GDM1 (cell line): ENCODE data around the gene TLE5.
"Not testable (repeated sequence)": the region's sequence is repeated elsewhere in the genome, so short reads cannot be mapped to it uniquely, and the experiment has no call there.

ENCODE experiments used
- DNase-seq: peaks from one replicate; lab custom pipeline; 2025; lab: John Stamatoyannopoulos, UW

Gene TLE5

GRCh38 chr19:3061182-3062161, 823 bp downstream of the TLE5 start:
- peak; percentile 9 for DNase-seq

DNA sequence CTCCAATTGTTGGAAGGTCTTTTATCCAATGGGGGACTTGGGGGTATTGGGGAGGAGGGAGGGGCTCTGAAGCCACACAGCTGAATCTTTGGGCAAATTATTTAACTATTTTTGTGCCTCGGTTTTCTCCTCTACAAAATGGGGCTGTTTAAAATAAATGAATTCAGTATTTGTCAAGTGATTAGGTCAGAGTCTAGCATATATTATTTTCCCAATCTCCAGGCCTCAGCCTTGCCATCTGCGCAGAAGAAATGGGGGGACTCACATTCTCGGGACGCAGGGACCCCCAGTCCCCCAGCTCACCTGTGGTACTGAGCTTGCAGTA, 1.5 kb downstream of the TLE5 start:
- no peak for DNase-seq

DNA sequence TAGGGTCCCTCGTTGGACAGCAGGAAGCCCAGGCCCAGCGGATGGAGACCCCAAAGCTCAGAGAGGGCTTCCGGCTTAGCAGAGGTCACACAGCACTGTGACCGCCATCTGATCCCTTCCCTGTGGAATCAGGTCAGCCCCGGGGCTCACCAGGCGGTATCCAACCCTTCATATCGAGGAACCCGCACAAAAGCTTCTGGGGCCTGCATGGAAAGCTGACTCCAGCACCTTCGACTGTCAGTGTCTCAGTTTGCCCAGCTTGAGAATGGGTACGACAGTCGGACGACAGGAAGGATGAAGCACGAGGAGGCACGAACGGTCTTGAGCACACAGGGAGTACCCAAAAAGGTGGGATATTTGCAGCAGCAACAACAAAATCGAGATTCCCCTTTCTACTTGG, 2.6 kb downstream of the TLE5 start:
- no peak for DNase-seq

DNA sequence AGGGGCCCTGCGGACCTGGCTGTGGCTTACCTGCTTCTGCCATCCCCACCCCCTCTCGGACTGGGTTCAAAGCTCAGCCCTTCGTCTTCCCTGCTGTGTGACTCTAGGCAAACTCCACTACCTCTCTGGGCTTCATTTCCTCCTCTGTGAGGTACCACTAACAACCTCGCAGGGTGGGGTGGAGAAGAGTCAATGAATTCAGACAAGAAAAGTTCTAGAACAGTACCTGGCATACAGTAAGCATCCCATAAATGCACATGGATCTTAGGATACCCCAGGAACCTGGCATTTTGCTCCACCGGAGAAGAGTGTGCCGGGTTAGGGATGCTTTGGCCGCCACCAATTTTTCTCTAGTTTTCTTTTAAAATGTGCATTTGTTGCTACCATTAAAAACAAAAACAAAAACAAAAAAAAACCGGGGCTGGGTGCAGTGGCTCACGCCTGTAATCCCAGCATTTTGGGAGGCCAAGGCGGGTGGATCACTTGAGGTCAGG, 3.4 kb downstream of the TLE5 start:
- DNase-seq: no peak

DNA sequence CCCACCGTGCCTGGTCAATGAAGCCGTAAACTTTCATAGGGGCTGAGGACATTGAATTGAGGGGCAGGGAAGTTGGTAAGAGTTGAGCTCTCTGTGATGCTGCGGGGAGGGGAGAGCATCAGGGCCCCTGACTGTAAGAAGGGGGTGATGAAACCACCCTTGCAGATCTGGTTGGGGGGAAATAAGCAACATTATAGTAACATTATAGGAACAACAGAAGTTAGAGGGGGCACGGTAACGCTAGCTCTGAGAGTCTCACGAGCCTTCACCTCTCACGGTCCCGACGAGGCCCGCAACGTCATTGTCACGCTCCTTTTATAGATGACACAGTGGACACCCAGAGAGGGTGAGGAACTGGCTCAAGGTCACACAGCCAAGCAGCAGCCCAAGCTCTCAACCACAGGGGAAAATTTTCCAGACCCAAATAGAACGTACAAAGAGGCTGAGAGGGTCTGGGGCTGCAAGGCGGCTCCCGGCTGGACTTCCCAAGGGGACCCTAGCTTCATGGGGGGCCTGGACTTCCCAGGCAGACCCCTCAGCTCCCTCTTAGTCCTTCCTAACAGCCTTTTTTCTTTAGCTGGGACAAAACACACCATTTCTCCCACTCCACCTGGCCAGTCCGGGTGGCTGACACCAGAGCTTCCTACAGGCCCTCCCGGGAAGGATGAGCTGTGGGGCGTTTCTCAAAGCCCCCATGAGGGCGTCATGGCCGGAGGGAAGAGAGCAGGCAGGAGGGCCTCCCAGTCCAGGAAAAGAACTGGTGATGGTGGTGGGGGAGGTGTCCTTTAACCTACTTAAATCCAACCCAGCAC, 4.1 kb downstream of the TLE5 start:
- no peak for DNase-seq

DNA sequence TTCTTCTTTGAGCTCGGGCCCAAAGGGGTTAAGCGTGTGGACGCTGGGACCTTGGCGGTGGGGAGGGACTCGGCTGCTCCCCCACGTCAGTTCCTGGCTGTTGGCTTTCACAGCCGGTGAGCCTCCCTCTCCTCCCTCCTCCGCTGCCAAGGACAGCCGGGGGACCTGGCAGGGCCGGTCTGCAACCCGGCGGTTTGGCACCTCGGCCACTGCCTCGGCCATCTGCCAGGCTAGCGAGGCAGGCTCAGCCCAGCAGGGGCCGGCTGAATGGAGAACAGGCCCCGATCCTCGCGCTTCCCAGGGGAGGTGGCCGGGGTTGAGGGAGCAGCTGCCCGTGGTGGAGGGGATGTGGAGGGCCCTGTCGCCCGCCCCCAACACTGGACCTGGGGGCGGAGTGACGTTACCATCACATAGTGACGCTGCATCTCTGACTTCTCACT, 5.0 kb downstream of the TLE5 start:
- DNase-seq: no peak

GRCh38 chr19:3056417-3057088, 5.7 kb downstream of the TLE5 start:
- DNase-seq: no peak

DNA sequence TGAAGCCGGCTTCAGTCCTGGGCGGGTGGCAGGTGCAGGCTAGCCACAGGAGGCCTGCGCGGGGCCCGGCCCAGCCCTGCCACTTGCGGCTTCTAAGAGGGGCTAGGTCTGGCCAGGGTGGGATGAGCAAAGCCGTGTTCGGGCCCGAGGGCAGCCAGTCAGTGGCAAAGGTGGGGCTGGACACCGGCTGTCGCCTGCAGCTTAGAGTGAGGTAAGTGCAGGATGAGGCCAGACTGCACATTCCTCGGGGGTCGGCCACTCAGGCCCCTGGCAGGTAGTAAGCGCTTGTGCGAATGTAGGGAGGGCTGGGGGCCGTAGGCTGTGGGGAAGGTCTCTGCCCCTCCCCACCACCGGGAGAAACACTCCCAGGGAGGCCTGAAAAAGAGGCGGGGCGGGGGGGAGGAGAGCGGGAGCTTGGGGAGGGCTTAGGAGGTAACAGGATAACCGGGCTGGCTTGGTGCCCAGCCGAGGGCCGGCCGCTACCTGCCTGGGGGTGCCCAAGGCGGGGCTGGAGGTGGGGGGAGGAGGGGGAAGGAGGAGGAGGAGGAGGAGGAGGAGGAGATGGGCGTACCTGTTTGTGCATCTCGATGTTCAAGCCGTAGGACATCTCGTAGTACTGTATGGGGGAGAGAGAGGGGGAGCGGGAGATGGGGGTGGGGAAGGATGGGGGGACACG, 6.4 kb downstream of the TLE5 start:
- DNase-seq: no peak

- DNase-seq: no peak
These were observed 7.1 kb downstream of the TLE5 start for GRCh38 chr19:3054972-3055740.

DNA sequence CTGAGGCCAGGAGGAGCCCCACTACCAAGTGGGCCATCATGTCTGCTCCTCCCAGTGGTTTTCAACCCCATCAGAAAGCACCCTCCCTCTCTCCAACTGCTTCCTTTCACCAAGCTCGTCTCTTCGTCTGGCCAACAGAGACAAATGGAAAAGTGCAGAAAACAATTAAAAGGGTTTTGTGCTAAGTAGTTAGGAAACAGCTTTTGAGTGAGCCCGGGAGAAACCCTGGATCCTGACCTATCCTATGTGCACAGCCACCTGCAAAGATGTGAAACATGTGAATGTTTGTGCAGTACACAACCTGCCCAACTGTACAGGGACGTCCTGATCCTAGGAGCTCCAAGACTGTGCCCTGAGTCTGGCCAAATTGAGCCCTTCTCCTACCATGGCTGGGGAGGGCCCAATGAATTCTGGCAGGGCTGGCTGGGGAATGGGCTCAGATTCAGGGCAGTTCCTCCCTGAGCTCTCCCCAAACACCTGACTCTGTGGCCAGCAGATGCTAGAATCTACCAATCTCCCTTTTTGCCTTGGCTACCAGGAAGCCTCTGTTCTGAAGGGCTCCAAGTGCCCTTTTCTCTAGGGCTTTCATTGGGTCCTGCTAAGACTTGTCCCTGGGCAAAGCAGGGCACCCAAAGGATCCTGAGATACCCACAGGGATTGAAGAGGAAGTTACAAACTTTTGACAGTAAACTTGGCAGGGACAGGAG, 7.9 kb downstream of the TLE5 start:
- no peak for DNase-seq

DNA sequence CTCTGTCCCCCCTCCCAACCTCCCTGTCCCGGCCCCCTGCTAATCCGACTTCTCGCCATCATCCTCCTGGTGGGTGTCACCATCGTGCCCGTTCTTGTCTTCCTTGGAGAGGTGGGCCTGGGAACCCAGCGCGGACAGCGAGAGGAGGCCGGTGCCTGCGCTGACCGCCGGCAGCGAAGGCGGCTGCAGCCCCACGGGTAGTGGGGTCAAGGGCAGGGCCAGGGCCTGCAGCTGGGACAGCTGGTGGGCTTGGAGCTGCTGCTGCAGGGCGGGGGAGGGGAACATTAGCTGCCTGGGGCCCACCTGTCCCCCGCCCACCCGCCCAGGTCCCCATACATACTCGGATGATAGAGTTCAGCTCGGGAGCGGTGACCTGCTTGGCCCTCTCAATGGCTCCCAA, 8.5 kb downstream of the TLE5 start:
- DNase-seq: no peak

- DNase-seq: no peak
These were observed 9.1 kb downstream of the TLE5 start for GRCh38 chr19:3053218-3053621.

GRCh38 chr19:3050016-3050415, 12.3 kb downstream of the TLE5 start:
- DNase-seq: not testable (repeated sequence)

GRCh38 chr19:3049089-3049488, 13.2 kb downstream of the TLE5 start:
- DNase-seq: no peak

DNA sequence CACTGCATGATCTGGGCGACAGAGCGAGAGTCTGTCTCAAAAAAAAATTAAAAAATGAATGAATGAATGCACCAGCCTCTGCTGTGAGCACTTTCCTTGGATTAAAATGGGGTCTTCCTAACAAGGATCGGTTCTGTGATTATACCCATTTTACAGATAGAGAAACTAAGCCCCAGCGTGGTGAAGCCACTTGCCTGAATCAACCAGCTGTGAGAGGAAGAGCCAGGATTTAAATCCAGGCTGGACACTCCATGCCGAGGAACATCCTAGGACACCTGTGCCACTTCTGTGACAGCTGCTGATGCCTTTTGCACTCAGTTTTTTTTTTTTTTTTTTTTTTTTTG, 14.1 kb downstream of the TLE5 start:
- no peak for DNase-seq

GRCh38 chr19:3047496-3048189, 14.7 kb downstream of the TLE5 start:
- peak; percentile 42 for DNase-seq

DNA sequence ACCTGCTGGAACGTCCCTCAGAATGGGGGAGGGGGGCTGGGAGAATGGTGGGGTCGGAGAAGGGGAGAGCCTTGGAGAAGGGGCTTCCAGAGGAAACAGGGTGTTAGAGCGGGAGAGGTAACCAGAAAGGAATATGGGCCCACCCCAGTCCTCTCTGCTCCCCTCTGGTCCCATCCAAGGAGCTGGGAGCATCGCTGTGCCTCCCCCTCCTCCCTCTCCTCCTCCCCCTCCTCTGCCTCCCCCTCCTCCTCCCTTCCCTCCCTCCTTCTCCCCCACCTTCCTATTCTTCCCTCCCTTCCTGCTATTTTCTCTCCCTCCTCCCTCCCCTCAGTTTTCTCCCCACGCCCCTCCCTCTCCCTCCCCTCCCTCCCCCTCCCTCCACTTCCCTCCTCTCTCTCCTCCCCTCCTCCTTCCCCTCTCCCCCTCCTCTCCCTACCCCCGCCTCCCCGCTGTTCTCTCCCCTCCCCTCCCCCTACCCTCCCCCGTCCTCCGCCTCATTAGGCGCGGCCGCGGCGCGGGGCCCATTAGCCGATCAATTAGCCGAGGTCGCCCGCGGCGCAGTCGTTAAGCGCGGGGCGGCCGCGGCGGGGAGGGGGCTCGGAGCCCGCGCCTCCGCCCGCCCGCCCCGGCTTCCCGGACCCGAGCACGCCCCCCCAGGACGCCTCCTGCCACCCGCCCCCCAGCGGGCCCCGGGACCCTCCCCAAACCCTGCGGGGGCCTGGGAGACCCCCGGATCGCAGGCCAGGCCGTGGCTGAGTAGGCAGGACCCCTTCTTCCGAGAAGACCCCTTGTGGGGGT, 15.4 kb downstream of the TLE5 start:
- DNase-seq: no peak

GRCh38 chr19:3045885-3046697, 16.2 kb downstream of the TLE5 start:
- DNase-seq: no peak
